NCI-H187 treated with DMSO at 0.1 percent for 48 hours (cell line): ENCODE measurements around the gene ZNF83.
"Not testable (repeated sequence)": the region's sequence is repeated elsewhere in the genome, so short reads cannot be mapped to it uniquely, and the experiment has no call there.

Experiments
- DNase-seq: peaks from one replicate; lab custom pipeline; 2025; lab: John Stamatoyannopoulos, UW

ZNF83 gene

DNA sequence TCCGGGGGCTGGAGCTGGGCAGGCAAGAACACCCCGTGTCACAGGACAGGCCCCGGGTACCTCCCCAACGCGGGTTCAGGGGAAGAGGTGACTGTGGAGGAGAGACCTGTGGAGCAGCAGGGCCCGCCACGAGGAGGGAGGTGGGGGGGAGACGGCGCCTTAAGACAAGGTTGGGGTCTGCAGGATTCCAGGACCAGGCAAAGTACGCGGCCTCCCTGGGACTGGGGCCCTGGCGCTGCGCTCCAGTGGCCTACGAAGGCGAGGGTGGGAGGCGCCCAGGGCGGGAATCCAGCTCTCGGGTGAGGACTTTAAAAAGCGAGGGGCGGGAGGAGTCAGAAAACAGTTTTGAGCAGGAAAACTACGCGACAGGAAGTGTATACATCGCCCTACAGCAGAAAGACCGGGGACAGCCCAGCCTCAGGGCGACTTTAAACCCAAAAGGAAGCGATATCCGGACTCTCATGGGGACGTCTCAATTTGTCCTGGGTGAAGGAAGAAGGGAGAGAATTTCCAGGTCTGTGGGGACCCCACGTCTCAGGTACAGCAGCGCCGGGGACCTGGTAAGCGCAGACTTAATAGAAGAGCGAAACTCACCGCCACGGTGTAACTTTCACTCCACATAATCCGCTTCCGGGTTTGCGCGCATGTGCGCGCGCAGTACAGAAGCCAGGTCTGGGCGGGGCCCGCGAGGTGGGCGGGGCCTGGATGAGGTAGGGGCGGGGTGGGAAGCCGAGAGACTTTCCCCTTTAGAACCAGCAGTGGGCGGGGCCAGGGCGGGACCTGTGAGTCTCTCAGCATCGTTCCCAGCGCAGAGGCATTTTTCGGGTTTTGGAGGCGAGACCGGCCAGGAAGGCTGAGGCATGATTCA, at the start of gene ZNF83:
ZNF83 (minus strand) TSS at position 638 of the 868 bp plus-strand sequence.
- peak; percentile 69 for DNase-seq

DNA sequence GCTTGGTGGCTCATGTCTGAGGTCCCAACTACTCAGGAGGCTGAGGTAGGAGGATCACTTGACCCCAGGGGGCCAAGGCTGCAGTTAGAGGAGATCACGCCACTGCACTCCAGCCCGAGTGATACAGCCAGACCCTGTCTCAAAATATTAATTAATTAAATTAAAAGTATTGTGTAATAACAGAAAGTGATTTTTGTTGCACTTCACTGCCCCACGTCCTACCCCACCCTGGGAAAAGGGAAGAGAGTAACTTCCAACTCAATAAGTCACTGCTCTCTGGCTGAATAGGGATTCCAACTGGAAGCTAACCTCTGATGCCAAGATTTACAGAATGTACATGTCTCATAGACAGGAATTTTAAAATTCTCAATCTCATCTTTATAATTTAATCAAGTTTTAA, 49.5 kb upstream of the ZNF83 start:
- no peak for DNase-seq

DNA sequence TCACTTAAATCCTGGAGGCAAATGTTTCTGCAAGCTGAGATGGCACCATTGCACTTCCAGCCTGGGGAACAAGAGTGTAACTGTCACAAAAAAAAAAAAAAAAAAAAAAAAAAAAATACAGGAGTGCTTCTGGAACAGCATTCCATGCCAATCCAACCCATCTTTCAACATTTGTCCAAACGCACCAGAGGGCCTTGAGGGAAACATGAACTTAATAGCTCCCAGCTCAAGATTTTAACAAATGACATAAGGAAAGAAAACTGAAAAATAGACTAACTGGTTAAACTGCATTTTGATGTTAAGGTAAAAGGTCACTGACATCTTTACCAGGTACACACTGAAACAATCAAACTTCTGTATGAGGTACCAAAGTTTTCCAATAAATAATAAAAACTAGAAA, 47.7 kb upstream of the ZNF83 start:
- DNase-seq: no peak

- DNase-seq: not testable (repeated sequence)
These were observed 43.1 kb upstream of the ZNF83 start for GRCh38 chr19:52681216-52681615.

DNA sequence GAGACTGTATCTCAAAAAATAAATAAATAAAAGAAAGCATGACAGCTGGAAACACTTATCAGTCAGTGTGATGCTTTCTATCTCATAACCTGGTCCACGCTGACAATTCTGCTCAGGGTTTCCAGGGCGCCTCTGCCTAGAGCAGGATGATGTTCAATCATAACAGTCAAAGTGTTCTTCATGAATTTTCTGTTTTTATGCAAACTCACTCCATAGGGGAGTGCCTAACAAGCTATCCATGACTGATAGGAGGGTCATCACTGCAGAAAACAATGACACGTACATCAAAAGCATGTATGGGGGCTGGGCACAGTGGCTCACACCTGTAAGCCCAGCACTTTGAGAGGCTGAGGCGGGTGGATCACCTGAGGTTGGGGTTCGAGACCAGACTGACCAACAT, 41.4 kb upstream of the ZNF83 start:
- no peak for DNase-seq

- DNase-seq: not testable (repeated sequence)
These were observed 37.1 kb upstream of the ZNF83 start for GRCh38 chr19:52675239-52675638.

GRCh38 chr19:52673014-52673413, 34.9 kb upstream of the ZNF83 start:
- DNase-seq: no peak

GRCh38 chr19:52670046-52670445, 31.9 kb upstream of the ZNF83 start:
- DNase-seq: no peak

GRCh38 chr19:52669586-52669985, 31.4 kb upstream of the ZNF83 start:
- no peak for DNase-seq

- no peak for DNase-seq
These were observed 29.8 kb upstream of the ZNF83 start for GRCh38 chr19:52667972-52668371.

DNA sequence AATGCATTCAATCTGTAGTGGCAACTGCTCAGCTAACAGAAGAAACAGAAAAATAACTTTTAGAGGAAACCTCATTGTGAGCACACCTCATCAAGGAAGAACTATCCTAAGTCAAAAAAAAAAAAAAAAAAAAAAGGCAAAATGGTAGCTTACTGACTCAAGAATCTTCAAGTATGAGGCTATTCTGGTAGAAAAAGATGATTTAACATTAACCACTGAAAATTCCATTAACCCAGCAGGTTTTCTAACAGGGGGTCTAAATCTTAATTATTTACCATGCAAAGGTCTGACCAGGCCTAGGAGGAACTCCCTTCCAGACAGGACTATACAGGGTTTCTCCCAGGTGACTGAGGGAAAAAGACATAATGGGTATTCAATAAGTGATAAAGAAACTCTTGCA, 28.4 kb upstream of the ZNF83 start:
- no peak for DNase-seq

GRCh38 chr19:52665529-52665928, 27.4 kb upstream of the ZNF83 start:
- no peak for DNase-seq

DNA sequence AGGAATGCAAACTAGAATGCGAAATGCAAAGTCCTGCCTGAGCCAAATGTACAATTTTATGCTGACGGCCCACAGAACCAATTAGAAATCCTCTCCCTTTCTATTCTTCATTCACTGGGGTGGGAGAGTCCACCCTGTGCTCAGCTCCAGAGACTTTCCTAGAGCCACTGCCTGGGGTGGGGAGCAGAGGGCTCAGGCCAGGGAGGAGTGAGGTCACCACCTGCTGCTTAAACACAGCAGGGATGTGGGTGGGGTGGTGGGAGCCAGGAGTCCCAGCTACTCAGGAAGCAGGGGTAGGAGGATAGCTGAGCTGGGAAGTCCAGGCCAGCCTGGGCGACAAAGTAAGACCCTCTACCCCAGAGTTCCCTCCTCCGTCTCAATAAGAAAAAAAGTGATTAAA, 26.9 kb upstream of the ZNF83 start:
- no peak for DNase-seq

GRCh38 chr19:52664461-52664860, 26.3 kb upstream of the ZNF83 start:
- DNase-seq: no peak

GRCh38 chr19:52662631-52663030, 24.5 kb upstream of the ZNF83 start:
- no peak for DNase-seq

DNA sequence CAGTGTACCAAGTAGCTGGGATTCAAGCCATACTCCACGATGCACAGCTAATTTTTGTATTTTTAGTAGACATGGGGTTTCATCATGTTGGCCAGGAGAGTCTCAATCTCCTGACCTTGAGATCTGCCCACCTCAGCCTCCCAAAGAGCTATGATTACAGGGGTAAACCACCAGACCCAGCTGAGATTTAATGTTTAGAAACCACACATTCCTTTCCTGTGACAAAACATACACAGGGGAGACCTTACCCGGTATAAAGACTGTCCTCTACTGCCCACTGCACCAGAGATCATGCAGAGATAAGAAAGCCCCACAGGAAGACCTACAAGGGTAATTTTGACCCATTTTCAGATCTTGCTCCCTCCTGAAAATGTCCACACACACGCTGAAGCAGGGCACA, 22.8 kb upstream of the ZNF83 start:
- no peak for DNase-seq

- no peak for DNase-seq
These were observed 20.9 kb upstream of the ZNF83 start for GRCh38 chr19:52659013-52659412.

DNA sequence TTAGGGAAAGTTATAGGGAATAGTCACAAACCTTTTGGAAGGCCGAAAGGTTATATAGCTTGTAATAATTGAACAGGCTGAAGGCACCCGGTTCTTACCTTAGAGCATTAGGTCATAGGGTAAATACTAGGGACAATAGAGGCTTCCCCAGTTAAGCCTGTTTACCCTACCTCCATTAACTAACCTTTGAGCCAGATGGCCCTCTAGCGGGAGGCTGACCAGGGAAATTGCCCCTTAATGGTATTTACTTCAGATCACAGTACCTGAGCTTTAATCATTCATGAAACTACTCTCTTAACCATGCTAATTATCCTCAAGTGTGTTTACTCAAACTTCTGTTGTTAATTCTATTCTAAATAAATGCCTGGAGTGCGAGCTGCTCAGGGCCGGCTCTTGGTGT, 20.4 kb upstream of the ZNF83 start:
- DNase-seq: no peak

GRCh38 chr19:52653161-52653560, 15.0 kb upstream of the ZNF83 start:
- no peak for DNase-seq

DNA sequence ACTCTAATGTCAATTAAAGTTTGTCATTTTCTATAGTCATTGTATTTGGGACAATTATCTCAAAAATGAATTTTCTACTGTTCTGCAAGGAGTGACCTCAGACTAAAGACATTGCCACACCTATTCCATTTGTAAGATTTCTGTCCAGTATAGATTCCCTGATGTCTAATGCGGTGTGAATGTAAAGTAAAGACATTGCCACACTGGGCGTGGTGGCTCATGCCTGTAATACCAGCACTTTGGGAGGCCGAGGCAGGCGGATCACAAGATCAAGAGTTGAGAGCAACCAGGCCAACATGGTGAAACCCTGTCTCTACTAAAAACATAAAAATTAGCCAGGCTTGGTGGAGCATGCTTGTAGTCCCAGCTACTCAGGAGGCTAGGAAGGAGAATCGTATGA, 13.8 kb upstream of the ZNF83 start:
- DNase-seq: no peak

- DNase-seq: no peak
These were observed 10.3 kb upstream of the ZNF83 start for GRCh38 chr19:52648336-52649016.

DNA sequence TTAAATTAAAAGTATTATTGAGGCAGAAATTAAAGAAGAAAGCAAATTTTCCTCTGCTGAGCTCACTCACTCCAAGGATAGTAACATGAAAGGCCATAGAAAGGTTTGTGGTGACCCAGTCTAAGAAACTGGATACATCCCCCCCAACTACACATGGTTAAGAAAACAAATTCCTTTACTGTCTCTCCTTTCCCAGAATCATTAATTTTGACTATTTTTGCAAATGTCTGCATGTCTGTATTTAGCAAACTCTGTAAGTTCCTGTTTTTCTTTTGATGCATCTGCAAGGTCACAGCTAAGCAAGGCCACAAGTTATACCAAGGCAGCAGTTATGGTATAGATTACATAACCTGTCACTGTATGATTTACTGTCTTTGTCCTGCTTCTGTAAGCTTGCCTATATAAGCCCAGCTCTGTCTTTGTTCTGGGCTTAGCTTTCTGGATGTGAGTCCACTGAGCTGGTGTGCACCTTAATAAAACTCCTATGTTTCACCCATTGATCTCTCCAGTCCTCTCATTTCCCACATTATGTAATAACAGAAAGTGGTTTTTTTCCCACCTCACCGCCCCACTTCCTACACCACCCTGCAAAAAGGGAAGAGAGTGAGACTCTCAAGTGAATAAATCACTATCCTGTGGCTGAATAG, 8.5 kb upstream of the ZNF83 start:
- DNase-seq: no peak

DNA sequence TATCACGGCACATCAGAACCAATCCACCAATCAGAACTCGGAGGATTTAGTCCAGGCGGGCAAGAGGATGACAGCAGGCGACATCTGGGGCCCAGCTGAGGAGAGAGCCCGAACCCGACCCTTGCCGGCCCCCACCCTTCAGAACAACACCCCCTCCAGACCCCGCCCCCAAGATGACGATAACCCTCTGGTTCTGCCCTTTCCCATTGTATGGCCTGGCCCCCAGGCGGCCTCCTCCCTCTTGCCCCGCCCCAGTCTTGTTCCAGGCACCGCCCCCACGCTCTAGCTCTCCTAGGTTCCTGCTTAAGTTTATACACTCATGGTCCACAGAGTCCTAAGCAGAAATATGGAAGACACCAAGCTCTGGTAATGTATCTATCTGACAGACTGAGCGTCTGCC, 2.8 kb upstream of the ZNF83 start:
- no peak for DNase-seq
